ENCODE measurements around the gene MEFV. TPM values are rescaled to one million over a fixed set of nuclear protein-coding genes. Genes with fewer than 3 reads are reported as not detected.

The MEFV gene
- polyA plus RNA-seq, 6 donors from 2014 or later, result 0.25 TPM; not detected in 5

DNA sequence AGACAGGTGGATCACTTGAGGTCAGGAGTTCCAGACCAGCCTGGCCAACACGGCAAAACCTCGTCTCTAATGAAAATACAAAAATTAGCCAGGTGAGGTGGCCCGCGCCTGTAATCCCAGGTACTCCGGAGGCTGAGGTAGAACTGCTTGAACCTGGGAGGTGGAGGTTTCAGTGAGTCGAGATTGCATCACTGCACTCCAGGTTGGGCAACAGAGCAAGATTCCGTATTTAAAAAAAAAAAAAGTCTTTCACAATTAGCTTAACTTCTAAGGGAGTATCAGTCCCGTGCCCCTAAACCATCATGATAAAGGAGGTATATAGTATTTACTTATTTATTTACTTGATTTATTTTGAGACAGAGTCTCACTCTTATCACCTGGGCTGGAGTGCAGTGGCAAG is 3.4 kb upstream of the MEFV start:
- H3K27ac Mint-ChIP-seq, result no peak overlapping the region

DNA sequence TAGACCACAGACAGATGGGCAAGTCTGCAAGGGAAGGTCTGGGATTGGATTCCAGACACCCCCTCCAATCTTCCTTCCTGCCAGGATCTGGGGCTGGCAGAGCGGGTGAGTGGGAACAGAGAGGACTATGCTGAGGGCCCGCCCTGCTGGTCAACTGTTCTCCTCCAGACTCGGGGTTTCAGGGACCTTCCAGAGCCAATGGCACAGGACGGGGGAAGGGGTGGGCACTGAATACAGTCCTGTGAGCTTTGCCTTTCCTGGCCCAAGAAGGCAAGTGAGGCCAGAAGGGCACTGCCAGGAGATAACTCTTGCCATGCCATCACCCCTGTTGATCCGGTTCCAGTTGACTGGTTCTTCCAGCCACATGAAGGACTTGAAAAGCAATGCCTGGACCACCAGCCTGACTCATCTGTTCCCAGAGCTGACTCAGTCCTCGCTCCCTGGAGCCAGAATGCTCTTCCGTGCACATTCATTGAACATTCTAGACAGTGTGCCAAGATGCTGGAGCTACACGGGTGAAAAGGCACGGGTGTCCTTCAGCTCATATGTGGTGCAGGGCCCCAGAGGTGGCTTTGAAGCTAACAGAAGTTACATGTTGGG is 533 bp upstream of the MEFV start:
- H3K4me3 Mint-ChIP-seq, result no peak overlapping the region
- ATAC-seq (ENCODE audit: low read depth in 2 of 2), result no peak
- DNase-seq, result no peak

More for the DNA sequence above, 3.4 kb upstream of the MEFV start:
- Mint-ChIP-seq H3K9me3 (peaks cover 0 to 6% (median 0%) of the 10 kb centered on the region in 7 donors), H3K36me3 (no peaks in the 10 kb centered on the region), H3K4me3 (no peak overlapping the region), H3K27me3 (peaks cover 7 to 29% (median 8%) of the 10 kb centered on the region in 3 donors), H3K4me1 (peaks cover 12 to 26% (median 15%) of the 10 kb centered on the region in 3 donors)
- DNase-seq (no peak), ATAC-seq (ENCODE audit: low read depth in 2 of 2) (no peak)

DNA sequence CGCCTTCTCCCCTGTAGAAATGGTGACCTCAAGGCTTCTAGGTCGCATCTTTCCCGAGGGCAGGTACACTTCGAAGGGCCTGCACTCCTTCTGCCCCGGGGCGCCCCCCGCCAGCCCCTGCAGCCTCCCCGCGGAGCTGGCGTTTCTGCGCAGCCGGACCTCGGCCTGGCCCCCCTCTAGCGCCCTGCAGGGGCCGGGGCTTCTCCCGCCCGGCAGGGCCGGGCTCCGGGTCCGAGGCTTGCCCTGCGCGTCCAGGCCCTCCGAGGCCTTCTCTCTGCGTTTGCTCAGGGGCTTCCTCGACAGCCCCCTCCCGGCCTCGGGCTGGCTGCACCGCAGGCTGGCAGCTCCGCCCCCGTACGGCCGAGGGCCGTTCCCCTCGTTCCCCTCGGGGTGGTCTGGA is 2.1 kb downstream of the MEFV start:
- ATAC-seq (ENCODE audit: low read depth in 2 of 2) (no peak), DNase-seq (no peak)
- H3K27me3 Mint-ChIP-seq, result peaks cover 11 to 56% (median 20%) of the 10 kb centered on the region in 3 donors
- no peak overlapping the region for H3K4me3 Mint-ChIP-seq
- no peaks in the 10 kb centered on the region for H3K9me3 Mint-ChIP-seq
- H3K27ac Mint-ChIP-seq, result peak overlapping the region in 1 of 6 donors; percentile 20
- no peaks in the 10 kb centered on the region for H3K36me3 Mint-ChIP-seq
- H3K4me1 Mint-ChIP-seq, result no peaks in the 10 kb centered on the region

More for the DNA sequence above, 533 bp upstream of the MEFV start:
- H3K27ac Mint-ChIP-seq, result no peak overlapping the region
- no peaks in the 10 kb centered on the region for H3K9me3 Mint-ChIP-seq
- H3K36me3 Mint-ChIP-seq, result no peaks in the 10 kb centered on the region
- H3K27me3 Mint-ChIP-seq, result peaks cover 7 to 39% (median 8%) of the 10 kb centered on the region in 3 donors
- H3K4me1 Mint-ChIP-seq, result peaks cover 0 to 4% (median under 1%) of the 10 kb centered on the region in 3 donors

DNA sequence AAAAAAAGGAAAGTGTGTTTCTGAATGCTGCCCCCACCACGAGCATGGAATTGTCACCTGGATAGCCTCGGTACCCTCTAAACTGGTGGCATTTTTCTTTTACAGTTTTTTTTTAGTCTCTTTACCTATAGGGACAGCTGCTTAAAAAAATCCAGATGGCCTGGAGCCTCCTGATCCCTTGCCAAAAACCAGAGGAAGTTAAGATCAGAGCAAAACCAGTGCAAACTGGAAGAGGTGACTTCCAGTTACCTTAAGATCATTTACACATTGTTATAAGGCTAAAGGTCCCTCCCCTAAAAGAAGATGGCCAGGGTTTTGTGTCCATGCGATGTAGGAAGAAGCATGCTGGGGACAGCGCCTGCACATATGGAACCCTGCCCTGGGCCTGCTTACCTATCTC is 3.5 kb downstream of the MEFV start:
- Mint-ChIP-seq H3K4me1 (no peaks in the 10 kb centered on the region), H3K36me3 (no peaks in the 10 kb centered on the region), H3K27ac (no peak overlapping the region), H3K27me3 (peaks cover 8 to 61% (median 23%) of the 10 kb centered on the region in 3 donors), H3K4me3 (no peak overlapping the region), H3K9me3 (no peaks in the 10 kb centered on the region)
- DNase-seq, result no peak
- ATAC-seq (ENCODE audit: low read depth in 2 of 2), result no peak

DNA sequence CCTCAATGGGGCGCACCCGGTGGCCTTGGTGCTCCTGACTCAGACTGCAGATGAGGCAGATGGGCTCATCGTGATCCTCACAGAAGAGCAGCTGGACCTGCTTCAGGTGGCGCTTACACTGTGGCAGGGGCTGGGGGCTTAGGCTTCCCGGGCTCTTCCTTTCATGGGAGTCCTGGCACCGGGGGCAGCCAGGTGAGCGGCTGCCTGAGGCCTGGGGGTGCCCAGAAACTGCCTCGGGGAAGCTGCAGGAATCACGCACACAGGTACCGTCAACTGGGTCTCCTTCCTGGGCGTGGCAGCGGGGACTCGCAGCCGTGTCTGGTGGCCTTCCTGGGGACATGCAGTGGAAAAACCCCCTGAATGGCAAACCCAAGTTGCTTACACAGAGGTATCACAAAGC is 7.0 kb downstream of the MEFV start:
- Mint-ChIP-seq H3K4me1 (no peaks in the 10 kb centered on the region), H3K4me3 (no peak overlapping the region), H3K27me3 (peaks cover 4 to 62% (median 42%) of the 10 kb centered on the region in 3 donors), H3K36me3 (no peaks in the 10 kb centered on the region), H3K27ac (no peak overlapping the region), H3K9me3 (no peaks in the 10 kb centered on the region)
- DNase-seq (no peak), ATAC-seq (ENCODE audit: low read depth in 2 of 2) (no peak)

DNA sequence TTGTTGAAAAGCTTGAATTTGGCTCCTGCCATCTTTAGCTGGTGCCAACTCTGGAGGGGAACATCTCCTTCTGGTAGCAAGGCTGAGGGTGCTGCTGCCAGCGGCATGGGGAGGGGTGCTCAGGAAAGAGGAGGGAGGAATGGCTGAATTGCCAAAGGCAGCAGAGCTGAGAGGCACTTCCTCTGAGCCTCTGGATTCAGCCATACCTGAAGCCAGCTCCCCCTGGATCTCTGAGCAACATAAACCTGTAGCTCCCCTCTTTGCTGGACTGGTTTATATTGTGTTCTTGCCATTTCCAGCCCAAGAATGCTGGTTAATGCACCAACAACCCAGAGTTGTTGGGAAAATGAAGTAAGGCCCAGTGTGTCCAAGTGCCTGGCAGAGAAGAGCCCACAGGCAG is 7.4 kb downstream of the MEFV start:
- Mint-ChIP-seq H3K9me3 (no peaks in the 10 kb centered on the region), H3K4me3 (peak overlapping the region in 1 of 8 donors; percentile 25), H3K27me3 (peaks cover 7 to 66% (median 46%) of the 10 kb centered on the region in 3 donors), H3K36me3 (no peaks in the 10 kb centered on the region), H3K4me1 (no peaks in the 10 kb centered on the region), H3K27ac (no peak overlapping the region)
- ATAC-seq (ENCODE audit: low read depth in 2 of 2) (no peak), DNase-seq (no peak)

DNA sequence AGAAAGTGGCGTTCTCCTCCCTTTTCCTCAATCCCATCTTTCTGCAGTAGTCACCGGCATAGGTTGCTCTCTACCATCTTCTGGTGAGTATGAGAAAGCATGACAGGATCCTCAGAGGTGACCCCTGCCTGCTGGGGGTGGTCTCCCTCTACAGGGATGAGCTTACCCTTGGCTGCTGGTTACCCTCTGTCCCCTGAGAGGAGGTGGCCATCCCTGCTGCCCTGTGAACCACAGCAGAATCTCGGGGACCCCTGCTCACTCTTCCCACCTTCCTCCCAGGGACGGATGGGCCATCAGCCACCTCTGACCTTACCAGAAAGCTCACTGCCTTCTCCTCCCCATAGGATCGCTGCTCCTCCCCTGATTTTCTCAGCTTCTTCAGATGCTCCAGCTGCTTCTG is 7.8 kb downstream of the MEFV start:
- peak overlapping the region in 1 of 8 donors; percentile 25 for H3K4me3 Mint-ChIP-seq

DNA sequence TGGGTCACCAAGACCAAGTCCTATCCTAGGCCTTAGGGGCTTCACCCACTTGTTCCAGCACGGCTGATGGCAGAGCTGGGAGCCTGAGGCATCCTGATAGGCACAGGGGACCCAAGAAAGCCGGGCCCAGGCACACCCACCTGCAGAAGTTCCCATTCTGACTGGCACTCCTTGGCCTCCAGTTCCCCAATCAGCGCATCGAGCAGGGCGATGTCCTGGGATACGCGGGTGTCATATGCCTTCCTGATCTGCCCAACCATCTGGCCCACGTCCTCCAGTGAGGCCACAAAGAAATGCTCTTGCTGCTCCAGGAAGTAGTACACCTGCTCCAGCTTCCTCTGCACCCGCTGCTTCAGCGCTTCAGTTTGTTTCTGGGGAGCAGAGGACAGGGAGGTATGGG is 9.6 kb downstream of the MEFV start:
- DNase-seq, result no peak
- Mint-ChIP-seq H3K36me3 (no peaks in the 10 kb centered on the region), H3K4me3 (no peak overlapping the region), H3K4me1 (no peaks in the 10 kb centered on the region), H3K27me3 (peaks cover 8 to 75% (median 60%) of the 10 kb centered on the region in 3 donors), H3K27ac (no peak overlapping the region), H3K9me3 (no peaks in the 10 kb centered on the region)
- no peak for ATAC-seq (ENCODE audit: low read depth in 2 of 2)

More for the DNA sequence above, 7.8 kb downstream of the MEFV start:
- Mint-ChIP-seq H3K9me3 (no peaks in the 10 kb centered on the region), H3K36me3 (no peaks in the 10 kb centered on the region), H3K27me3 (peaks cover 8 to 69% (median 50%) of the 10 kb centered on the region in 3 donors), H3K4me1 (no peaks in the 10 kb centered on the region), H3K27ac (no peak overlapping the region)
- DNase-seq, result no peak
- ATAC-seq (ENCODE audit: low read depth in 2 of 2), result no peak

DNA sequence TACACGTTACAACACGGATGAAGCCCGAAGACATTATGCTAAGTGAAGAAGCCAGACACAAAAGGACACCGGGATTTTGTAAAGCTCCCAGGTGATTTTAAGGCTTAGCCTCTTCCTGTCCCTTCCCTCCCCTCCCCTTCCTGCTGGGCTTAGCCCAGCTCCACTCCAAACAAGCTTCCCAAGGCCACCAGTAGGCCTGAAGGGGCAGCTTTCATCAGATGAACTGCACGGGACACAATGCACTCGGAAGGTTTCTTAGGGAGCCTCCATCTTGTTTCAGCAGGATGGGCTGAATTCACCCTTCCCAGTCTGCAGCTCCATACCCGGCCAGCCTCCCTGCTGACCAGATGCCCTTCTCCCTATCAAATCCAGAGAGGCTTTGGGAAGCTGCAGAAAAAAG is 10.4 kb downstream of the MEFV start:
- no peak overlapping the region for H3K27ac Mint-ChIP-seq
- H3K27me3 Mint-ChIP-seq, result peaks cover 5 to 73% (median 51%) of the 10 kb centered on the region in 3 donors
- H3K36me3 Mint-ChIP-seq, result no peaks in the 10 kb centered on the region
- no peak overlapping the region for H3K4me3 Mint-ChIP-seq
- no peaks in the 10 kb centered on the region for H3K9me3 Mint-ChIP-seq
- ATAC-seq (ENCODE audit: low read depth in 2 of 2), result no peak
- no peak for DNase-seq
- no peaks in the 10 kb centered on the region for H3K4me1 Mint-ChIP-seq

DNA sequence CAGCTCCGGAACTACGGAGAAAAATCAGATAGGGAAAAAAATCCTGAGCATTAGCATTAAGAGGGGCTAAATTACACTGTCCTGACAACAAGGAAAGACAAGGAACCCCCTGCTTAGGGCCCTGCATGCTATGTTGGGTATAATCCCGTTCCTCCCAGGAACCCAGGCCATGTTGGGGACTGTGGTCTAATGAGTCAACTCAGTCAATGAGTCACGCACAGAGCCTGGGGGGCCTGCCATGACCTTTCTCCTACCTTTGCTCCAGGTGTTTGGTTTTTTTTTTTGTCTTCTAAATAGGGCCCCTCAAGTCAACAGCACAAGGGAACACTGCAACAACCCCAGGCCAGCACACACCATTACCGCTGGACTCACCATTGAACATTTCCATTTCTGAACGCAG is 12.6 kb downstream of the MEFV start:
- Mint-ChIP-seq H3K4me1 (no peaks in the 10 kb centered on the region), H3K27ac (no peak overlapping the region), H3K36me3 (no peaks in the 10 kb centered on the region), H3K4me3 (peak overlapping the region in 1 of 8 donors; percentile 57), H3K9me3 (no peaks in the 10 kb centered on the region), H3K27me3 (peaks cover 4 to 64% (median 45%) of the 10 kb centered on the region in 3 donors)
- no peak for DNase-seq
- ATAC-seq (ENCODE audit: low read depth in 2 of 2), result no peak

DNA sequence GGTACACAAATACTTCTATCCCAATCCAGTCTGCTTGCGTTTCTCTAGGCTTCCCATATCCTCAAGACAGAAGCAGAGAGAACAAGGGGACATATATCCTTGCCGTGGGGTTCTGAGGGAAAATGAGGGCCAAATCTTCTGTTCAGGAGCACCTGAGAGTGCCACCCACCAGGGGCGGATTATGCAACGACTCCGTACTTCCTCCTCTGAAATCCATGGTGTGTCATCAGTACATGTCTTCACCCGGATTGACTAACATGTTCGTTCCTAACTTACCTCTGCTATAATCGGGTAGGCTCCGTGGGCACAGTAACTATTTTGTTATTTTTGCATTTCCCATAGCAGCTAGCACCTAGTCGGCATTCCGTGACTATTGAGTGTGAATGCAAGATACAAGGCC is 13.7 kb downstream of the MEFV start:
- Mint-ChIP-seq H3K9me3 (no peaks in the 10 kb centered on the region), H3K4me3 (no peak overlapping the region), H3K27ac (no peak overlapping the region), H3K27me3 (peaks cover 4 to 56% (median 40%) of the 10 kb centered on the region in 3 donors), H3K36me3 (no peaks in the 10 kb centered on the region), H3K4me1 (no peaks in the 10 kb centered on the region)
- DNase-seq, result no peak
- no peak for ATAC-seq (ENCODE audit: low read depth in 2 of 2)

DNA sequence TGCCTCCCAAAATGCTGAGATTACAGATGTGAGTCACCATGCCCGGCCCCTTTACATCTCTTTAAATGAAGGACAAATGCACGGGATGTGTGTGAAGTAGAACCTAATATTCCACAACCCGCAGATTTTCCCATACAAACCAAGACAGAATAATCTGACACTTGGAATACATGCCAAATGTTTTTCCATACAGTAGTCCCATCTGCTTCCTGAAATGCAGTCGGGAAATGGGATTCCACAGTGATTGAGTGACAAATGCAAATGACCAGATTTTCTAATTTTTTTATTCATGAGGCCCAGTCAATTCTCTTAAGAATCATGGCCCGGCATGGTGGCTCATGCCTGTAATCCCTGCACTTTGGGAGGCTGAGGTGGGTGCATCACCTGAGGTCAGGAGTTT is 14.7 kb downstream of the MEFV start:
- no peaks in the 10 kb centered on the region for H3K36me3 Mint-ChIP-seq
- no peak overlapping the region for H3K4me3 Mint-ChIP-seq
- DNase-seq (no peak), ATAC-seq (ENCODE audit: low read depth in 2 of 2) (no peak)
- no peaks in the 10 kb centered on the region for H3K4me1 Mint-ChIP-seq
- H3K9me3 Mint-ChIP-seq, result peaks cover 0 to 3% (median 0%) of the 10 kb centered on the region in 7 donors
- H3K27me3 Mint-ChIP-seq, result peaks cover 4 to 47% (median 34%) of the 10 kb centered on the region in 3 donors
- no peak overlapping the region for H3K27ac Mint-ChIP-seq

DNA sequence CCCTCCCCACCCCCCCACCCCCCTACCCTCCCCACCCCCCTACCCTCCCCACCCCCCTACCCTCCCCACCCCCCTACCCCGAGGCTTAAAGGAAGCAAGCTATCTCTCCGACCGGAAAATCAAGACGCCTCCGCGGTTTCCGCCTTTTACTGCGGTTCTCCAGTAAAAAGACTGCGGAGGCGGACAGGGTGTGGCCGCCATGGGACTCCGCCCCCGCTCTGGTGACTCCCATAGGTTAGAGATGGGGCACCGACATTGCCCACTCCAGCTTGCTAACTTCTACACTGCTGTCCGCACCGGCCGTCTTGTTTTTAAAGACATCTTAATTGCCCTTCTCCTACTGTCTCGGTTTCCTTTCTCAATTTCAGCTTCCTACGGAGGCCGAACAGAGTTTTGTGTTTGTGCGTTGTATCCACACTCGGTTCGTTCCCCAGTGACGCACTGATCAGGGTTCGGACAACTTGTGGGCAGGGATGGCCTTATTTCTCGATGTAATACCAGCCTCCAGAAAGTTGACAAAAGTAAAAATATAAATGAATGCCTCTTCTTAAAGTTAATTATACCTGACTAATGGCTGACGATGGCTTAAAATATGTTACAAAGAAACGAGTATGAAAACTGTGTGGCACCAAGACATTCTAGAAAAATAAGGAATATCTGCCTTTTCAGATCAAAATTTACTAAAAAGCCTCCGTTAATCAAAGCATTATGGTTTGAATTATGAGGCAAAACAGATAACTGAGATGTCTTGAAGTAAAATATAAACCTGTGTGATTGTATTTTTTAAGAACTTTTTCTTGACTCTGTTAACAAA is 20.4 kb downstream of the MEFV start:
- DNase-seq, result no peak
- Mint-ChIP-seq H3K4me1 (peaks cover 23 to 29% (median 26%) of the 10 kb centered on the region in 3 donors), H3K27me3 (peaks cover 0 to 11% (median 0%) of the 10 kb centered on the region in 3 donors), H3K36me3 (peaks cover 12 to 18% of the 10 kb centered on the region in 2 donors), H3K27ac (peak overlapping the region; percentile 69 to 96 (median 83)), H3K9me3 (peaks cover 0 to 5% (median 2%) of the 10 kb centered on the region in 7 donors), H3K4me3 (peak overlapping the region; percentile 58 to 85 (median 80))
- ATAC-seq (ENCODE audit: low read depth in 2 of 2), result no peak
